GM19351 (cell line): ENCODE measurements around the gene CES4A.
A peak's percentile ranks its signal among the peaks of the same experiment; 100 is the strongest.
"Not testable (repeated sequence)": the region's sequence is repeated elsewhere in the genome, so short reads cannot be mapped to it uniquely, and the experiment has no call there.

Experiments used
- ATAC-seq: cut with Tn5 transposase; IDR thresholded peaks from one replicate; pipeline ENCODE4 v1.9.1; 2021; ENCODE audit warnings: mild to moderate bottlenecking, moderate library complexity; ENCODE audit not compliant: unreplicated experiment

The CES4A gene

DNA sequence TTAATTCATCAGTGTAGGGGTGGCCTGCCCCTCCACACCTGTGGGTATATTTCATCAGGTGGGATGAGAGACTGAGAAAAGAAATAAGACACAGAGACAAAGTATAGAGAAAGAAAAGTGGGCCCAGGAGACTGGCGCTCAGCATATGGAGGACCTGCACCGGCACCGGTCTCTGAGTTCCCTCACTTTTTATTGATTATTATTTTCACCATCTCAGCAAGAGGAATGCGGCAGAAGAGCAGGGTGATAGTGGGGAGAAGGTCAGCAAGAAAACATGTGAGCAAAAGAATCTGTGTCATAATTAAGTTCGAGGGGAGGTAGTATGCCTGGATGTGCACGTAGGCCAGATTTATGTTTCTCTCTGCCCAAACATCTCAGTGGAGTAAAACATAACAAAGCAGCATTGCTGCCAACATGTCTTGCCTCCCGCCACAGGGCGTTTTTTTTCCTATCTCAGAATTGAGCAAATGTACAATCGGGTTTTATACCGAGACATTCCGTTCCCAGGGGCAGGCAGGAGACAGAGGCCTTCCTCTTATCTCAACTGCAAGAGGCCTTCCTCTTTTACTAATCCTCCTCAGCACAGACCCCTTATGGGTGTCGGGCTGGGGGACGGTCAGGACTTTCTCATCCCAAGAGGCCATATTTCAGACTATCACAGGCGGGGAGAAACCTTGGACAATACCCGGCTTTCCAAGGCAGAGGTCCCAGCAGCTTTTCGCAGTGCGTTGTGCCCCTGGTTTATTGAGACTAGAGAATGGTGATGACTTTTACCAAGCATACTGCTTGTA, 32.8 kb upstream of the CES4A start:
- not testable (repeated sequence) for ATAC-seq

DNA sequence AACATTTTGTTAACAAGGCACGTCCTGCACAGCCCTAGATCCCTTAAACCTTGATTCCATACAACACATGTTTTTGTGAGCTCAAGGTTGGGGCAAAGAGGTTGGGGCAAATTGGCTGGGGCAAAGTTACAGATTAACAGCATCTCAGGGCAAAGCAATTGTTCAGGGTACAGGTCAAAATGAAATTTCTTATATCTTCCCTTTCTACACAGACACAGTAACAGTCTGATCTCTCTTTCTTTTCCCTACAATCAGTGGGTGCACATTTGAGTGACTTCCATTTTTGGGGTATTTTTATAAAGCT, 32.3 kb upstream of the CES4A start:
- ATAC-seq: not testable (repeated sequence)

DNA sequence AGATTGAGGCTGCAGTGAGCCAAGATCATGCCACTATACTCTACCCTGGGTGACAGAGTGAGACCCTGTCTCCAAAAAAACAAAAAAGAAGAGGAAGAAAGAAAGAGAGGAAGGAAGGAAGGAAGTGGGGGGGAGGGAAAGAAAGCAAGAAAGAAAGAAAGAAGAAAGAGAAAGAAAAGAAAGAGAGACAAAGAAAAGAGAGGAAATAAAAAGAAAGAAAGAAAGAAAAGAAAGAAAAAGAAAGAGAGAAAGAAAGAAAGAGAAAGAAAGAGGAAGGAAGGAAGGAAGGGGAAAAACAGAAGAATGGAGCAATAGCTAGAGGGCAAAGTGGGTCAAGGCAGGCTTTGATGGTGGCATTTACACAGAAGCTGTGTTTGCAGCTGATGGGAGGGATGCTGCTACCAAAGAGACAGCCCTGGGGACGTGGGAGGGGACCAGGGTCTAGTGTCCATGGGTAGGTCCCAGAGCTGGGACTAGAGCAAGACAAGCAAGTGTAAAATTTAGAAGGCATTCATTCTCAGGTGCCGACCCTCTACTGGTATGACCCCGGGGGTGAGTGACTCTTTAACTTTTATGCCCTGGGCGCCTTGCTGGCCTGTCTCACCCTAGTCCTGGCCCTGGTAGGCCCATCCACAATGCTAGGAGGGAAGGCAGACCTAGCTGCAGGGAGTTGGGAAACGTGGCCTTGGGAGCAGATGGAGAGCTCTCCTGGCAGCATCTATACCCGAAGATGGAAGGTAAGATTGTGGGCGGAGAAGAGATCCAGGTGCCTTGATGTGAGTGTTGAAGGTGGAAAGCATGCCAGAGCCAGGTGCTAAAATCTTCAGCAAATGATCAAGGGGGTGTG, 29.3 kb upstream of the CES4A start:
- ATAC-seq: no peak

DNA sequence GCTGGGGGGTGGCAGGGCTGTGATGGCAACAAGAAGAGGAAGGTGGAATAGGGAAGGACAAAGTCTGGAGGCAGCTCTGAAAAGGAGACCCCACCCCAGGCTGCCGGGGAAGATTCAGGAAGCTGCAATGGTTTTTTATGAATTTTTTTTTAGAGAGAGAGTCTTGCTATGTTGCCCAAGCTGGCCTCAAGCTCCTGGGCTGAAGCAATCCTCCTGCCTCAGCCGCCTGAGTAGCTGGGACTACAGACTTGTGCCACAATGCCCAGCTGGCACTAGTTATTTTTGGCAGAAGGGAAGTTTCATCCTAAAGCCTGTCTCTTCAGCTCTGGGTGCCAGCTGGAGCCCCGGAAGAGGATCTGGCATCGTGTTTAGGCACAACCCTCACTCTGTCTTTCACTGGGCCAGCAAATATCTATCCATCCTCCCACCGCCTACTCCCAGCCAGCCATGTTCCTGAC, 28.7 kb upstream of the CES4A start:
- no peak for ATAC-seq

DNA sequence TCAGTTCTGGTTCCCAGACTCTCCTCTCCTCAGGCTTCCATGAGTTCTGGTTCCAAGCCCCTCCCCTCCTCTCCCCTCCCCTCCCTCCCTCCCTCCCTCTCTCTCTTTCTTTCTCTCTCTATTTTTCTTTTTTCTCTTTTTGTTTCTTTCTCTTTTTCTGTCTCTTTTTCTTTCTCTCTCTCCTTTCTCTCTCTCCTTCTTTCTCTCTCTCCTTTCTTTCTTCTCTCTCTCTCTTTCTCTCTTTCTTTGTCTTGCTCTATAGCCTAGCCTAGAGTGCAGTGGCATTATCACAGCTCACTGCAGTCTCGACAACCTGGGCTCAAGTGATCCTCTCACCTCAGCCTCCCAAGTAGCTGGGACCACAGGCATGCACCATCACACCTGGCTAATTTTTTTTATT, 28.1 kb upstream of the CES4A start:
- ATAC-seq: no peak

DNA sequence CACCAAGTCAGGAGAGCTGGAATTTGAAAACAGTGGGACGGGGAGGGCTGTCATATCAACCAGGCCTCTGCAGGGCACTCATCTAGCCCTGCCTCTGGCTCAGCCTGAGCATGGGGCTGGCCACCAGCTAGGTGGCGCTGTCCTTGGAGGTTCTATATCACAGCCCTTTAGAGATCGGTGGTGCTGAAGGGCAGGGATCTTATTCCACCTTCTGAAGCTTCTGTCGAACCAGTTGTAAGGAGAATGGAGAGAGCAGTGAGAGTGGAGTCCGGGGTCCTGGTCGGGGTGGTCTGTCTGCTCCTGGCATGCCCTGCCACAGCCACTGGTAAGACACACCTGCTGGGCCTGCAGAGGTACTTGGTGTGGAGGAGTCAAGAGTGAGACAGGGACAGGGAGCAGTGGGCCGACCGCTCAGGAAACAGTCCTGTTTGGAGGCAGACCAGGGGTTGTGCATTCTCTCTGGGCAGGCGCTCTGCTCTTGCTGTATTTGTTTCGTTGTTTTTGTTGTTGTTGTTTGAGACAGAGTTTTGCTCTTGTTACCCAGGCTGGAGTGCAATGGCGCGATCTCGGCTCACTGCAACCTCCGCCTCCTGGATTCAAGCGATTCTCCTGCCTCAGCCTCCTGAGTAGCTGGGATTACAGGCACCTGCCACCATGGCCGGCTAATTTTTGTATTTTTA, 27.2 kb upstream of the CES4A start, which contains the start of gene CES3:
Gene CES3, plus strand, starts transcription at position 202 of the 680 bp plus-strand sequence. Its CDS starts 42 bp downstream, at position 244.
- peak; percentile 95 for ATAC-seq

DNA sequence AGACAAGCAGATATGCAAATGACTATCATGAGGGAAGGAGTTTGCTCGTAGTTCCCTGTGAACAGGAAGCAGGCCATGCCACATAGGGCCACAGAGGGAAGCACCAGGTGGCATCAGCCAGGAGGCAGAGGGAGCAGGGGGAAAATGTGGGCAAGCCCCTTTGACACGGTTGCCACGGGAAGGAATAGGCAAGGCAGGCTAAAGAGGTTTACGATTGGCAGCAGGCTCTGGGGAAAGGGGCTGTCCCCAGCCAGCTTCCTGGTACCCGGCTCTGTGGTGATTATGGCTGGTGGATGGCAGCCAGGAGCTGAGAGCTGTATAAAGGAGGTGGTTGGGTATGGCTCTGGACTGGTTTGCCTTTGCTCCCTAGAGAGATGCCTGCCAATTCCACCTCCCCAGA, 26.5 kb upstream of the CES4A start:
- no peak for ATAC-seq

DNA sequence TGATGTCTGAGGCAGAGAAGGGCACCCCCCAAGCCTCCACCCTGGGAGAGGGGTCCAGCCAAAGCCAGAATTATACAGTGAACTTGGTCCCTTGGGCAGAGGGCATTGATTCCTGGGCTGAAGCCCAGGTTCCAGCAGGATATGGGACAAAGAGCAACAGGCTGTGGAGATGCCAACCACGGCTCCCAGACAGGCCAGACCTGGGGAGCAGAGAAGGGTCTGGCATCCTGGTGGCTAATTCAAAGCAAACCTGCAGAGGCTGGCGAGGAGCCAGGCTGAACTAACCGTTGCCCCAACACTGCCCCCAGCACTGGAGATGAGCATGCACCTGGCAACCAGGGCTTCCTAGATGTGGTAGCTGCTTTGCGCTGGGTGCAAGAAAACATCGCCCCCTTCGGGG, 24.3 kb upstream of the CES4A start:
- ATAC-seq: no peak

DNA sequence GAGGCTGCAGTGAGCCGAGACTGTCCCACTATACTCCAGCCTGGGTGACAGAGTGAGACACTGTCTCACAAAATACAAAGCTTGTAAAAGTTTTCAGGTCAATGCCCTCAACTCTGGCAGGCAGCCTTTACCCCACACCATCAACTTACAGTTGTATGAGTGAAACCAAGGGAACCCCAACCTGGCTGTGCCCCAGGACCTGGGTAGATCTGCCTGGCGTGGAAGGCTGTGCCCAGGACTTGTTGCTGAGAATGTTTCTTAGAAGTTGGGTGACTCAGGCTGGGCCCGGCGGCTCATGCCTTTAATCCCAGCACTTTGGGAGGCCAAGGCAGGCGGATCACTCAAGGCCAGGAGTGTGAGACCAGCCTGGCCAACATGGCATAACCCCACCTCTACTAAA, 19.5 kb upstream of the CES4A start:
- no peak for ATAC-seq

DNA sequence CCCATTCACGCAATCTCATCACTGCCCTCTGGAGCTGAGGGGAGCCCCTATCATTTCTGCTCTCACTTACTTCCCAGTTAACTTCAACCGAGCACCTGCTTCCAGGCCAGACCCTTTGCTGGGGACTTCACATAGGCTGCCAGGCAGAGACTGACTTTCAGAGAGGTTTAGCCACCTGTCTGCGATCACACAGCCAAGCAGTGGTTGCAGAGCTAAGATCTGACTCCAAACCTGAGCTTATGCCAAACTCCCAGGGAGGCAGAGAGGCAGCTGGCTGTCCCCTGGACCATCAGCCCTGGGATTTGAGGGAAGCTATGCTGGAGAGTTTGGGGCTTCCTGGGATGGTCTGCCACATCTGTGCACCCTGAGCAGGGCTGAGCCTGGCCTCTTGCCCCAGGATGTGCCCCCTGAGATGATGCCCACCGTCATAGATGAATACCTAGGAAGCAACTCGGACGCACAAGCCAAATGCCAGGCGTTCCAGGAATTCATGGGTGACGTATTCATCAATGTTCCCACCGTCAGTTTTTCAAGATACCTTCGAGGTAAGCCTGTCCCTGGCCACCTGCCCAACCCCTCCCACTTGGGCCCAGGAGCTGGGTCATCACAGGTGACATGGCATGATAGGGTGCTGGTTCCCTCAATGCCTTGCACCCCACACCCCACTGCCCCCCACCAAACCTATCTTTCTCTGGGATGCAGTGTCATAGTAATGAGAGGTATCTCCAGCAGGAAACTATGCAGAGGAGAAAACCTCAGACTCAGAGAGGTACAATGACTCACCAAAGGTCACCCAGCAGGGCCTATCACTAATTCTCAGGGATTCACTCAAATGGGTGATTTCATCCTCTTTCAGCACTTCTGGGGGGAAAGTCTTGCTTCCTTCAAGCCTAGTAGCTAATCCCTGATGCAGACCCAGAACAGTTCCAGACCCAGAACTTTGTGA, 17.3 kb upstream of the CES4A start:
- ATAC-seq: no peak

DNA sequence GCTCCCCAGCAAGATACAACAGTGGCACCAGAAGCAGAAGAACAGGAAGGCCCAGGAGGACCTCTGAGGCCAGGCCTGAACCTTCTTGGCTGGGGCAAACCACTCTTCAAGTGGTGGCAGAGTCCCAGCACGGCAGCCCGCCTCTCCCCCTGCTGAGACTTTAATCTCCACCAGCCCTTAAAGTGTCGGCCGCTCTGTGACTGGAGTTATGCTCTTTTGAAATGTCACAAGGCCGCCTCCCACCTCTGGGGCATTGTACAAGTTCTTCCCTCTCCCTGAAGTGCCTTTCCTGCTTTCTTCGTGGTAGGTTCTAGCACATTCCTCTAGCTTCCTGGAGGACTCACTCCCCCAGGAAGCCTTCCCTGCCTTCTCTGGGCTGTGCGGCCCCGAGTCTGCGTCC, 15.4 kb upstream of the CES4A start:
- ATAC-seq: no peak

DNA sequence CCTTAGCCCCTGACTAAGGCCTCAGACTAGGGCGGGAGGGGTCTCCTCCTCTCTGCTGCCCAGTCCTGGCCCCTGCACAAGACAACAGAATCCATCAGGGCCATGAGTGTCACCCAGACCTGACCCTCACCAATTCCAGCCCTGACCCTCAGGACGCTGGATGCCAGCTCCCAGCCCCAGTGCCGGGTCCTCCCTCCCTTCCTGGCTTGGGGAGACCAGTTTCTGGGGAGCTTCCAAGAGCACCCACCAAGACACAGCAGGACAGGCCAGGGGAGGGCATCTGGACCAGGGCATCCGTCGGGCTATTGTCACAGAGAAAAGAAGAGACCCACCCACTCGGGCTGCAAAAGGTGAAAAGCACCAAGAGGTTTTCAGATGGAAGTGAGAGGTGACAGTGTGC, 14.7 kb upstream of the CES4A start:
- no peak for ATAC-seq

DNA sequence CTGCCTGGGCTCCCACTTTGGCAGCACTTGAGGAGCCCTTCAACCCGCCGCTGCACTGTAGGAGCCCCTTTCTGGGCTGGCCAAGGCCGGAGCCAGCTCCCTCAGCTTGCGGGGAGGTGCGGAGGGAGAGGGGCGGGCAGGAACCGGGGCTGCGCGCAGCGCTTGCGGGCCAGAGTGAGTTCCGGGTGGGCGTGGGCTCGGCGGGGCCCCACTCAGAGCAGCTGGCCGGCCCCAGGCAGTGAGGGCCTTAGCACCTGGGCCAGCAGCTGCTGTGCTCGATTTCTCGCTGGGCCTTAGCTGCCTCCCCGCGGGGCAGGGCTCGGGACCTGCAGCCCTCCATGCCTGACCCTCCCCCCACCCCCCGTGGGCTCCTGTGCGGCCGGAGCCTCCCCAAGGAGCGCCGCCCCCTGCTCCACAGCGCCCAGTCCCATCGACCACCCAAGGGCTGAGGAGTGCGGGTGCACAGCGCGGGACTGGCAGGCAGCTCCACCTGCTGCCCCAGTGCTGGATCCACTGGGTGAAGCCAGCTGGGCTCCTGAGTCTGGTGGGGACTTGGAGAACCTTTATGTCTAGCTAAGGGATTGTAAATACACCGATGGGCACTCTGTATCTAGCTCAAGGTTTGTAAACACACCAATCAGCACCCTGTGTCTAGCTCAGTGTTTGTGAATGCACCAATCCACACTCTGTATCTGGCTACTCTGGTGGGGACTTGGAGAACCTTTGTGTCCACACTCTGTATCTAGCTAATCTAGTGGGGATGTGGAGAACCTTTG, 14.0 kb upstream of the CES4A start:
- ATAC-seq: not testable (repeated sequence)

DNA sequence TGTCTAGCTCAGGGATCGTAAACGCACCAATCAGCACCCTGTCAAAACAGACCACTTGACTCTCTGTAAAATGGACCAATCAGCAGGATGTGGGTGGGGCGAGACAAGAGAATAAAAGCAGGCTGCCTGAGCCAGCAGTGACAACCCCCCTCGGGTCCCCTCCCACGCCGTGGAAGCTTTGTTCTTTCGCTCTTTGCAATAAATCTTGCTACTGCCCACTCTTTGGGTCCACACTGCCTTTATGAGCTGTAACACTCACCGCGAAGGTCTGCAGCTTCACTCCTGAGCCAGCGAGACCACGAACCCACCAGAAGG, 13.5 kb upstream of the CES4A start:
- ATAC-seq: not testable (repeated sequence)

DNA sequence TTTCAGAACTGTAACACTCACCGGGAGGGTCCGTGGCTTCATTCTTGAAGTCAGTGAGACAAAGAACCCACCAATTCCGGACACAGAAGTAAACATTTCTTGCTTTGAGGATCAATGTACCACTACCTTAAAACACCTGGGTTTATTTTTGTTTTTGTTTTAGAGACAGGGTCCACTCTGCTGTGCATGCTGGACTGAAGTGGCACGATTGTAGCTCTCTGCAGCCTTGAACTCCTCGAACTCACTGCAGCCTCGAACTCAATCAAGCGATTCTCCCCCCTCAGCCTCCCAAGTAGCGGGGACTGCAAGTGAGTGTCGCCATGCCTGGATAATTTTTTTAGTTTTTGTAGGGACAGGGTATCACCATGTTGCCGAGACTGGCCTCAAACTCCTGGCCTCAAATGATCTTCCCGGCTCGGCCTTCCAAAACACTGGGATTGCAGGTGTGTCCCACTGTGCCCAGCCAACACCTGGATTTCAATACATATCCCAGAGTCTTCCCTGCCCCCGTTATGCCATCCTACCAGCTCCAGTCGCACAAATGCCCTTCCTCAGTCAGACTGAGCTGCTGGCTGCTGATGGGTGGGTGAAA, 13.0 kb upstream of the CES4A start:
- ATAC-seq: no peak

DNA sequence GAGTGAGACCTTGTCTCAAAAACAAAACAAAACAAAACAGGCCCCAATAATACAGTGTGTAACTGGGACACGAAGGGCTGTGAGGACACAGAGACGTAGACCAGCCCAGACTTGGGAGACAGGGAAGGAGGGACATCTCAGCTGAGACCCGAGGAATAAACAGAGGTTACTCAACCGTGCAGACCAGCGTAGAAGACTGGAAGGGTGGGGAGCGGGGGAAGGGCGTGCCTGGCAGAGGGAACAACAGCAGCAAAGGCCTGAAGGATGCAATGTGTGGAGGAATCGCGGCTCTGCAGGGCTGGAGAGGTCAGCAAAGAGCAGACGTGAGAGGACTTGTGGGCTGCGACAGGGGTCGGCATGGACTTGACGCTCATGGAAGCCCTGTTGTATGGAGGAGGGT, 11.6 kb upstream of the CES4A start:
- ATAC-seq: no peak

DNA sequence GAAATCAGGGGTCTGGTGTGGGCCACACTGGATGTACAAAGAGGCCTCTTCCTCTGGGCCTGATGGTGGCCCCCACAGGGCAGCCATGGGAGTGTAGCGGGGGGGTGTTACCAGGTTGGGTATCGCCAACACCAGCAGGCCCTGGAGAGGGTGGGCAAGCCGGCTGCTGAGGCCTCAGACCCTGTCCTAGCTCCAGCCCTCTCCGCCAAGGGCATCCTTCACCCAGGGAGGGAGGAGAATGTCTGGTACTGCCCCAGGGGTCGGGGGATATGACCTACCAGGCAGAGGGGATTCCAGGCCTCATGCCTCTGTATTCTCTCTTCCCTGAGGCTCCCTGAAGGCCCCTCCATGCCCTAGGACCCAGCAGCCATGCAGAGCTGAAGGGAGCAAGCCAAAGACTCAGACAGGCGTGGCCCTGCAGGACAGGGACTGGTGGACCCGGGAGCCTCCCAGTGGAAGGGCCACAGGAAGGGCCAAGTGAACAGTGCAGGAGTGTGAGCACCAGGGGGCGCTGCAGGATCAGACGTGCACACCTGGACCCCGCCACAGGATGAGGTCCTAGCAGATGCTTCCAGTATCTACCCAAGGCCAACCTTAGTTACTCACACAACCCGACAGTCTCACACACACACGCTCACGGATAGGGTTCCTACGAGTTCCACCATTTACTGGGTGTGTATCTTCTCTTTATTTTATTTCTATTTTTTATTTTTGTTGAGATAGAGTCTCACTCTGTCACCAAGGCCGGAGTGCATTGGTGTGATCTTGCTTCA, 10.9 kb upstream of the CES4A start:
- ATAC-seq: no peak

DNA sequence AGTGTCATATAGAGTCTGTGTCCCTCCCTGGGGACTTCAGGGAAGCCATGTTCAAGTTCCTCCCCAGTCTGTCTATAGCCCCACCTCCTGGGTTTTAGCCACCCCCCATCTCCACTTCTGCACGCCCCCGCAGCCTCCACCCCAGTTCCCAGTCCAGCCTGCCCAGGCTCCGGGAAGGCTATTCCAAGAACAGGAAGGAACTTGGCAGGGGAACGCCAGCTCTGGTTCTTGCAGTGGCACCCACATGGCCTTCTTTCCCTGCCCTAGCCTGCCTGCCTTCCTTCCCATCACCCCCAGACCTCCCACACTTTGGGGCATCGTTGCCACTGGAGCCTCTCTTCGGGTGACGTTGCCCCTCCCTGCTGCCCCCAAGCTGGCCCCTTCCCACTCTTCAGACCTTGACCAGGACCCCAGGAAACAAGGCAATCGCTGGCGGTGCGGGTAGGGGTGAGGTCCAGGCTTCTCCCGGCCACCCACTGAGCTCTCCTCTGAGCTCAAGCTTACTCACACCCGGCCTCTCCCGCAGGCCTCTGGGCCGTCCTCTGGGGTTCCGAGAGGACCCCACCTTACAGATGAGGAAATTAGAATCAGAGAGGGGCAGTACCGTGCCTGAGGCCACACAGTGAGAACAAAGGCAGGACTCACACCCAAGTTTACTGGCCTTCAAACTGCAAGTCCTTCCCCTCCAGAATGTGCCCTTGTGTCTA, 9.2 kb upstream of the CES4A start:
- ATAC-seq: no peak
